ENCODE data around the gene MAJIN.

MAJIN gene

GRCh38 chr11:64994318-64994717 is 22.4 kb upstream of the MAJIN start:
- ATAC-seq (ENCODE audit: insufficient read depth, low read depth) (no peak), DNase-seq (no peak)
- no peak overlapping the region for H3K27ac ChIP-seq (ENCODE audit: low read length)
- no peaks in the 10 kb centered on the region for H3K79me2 ChIP-seq (ENCODE audit: insufficient read depth, low read length)
- H3K36me3 ChIP-seq (ENCODE audit: insufficient read depth, low read length), result no peaks in the 10 kb centered on the region
- no peaks in the 10 kb centered on the region for H3K27me3 ChIP-seq (ENCODE audit: insufficient read depth, low read length, poor library complexity)
- TF ChIP-seq CTCF (IDR thresholded peaks at IDR 0.05; ENCODE audit: borderline replicate concordance, extremely low read depth, low read length, poor library complexity, severe bottlenecking), result no peak
- TF ChIP-seq EZH2 (IDR thresholded peaks at IDR 0.05; ENCODE audit: borderline replicate concordance, low read depth, low read length, severe bottlenecking), result no peak
- H3K9me3 ChIP-seq (ENCODE audit: insufficient read depth, low read length, severe bottlenecking), result no peaks in the 10 kb centered on the region
- no peak overlapping the region for H3K9ac ChIP-seq (ENCODE audit: low read depth, low read length)
- H4K20me1 ChIP-seq (ENCODE audit: insufficient read depth, low read length), result no peaks in the 10 kb centered on the region
- no peak overlapping the region for H3K4me2 ChIP-seq (ENCODE audit: insufficient read depth, low read length)
- peaks cover 22% of the 10 kb centered on the region for H3K4me1 ChIP-seq (ENCODE audit: insufficient read depth, low read length)
- no peak overlapping the region for H3K4me3 ChIP-seq (ENCODE audit: low read depth in 1 of 2, low read length in 2 of 2)
- no peak overlapping the region for H2AFZ ChIP-seq (ENCODE audit: low read depth, low read length)

DNA sequence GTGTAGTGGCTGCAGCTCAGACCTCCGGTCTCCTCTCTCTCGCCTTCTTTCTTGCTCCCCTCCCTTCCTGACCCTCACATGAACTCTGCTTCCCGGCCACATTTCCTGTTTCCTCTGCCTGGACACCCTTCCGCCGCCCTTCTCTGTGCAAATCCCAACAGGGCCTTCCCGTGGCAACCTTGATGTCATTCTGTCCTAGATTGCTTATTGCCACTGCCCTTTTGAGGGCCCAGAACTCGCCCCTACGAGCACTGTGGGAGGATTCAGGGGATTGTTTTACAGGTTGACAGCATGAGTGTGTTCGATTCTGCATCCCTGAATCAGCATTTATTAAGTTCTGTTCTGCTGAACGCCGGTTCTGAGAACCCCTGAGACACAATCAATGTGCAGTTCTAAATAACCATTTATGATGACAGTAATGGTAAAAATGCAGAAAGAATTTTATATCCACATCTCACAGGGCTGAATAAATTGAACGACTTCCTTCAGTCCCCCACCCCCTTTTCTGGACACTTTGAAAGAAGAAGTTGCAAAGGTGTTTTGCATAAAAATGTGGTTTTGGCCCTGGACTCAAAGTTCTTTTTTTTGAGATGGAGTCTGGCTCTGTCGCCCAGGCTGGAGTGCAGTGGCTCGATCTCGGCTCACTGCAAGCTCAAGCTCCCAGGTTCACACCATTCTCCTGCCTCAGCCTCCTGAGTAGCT is 18.5 kb upstream of the MAJIN start:
- Histone ChIP-seq H4K20me1 (ENCODE audit: insufficient read depth, low read length) (no peaks in the 10 kb centered on the region), H3K9ac (ENCODE audit: low read depth, low read length) (no peak overlapping the region), H3K27me3 (ENCODE audit: insufficient read depth, low read length, poor library complexity) (peaks cover 3% of the 10 kb centered on the region), H3K4me3 (ENCODE audit: low read depth in 1 of 2, low read length in 2 of 2) (no peak overlapping the region), H3K4me1 (ENCODE audit: insufficient read depth, low read length) (no peaks in the 10 kb centered on the region), H3K79me2 (ENCODE audit: insufficient read depth, low read length) (no peaks in the 10 kb centered on the region), H3K27ac (ENCODE audit: low read length) (no peak overlapping the region), H2AFZ (ENCODE audit: low read depth, low read length) (no peak overlapping the region), H3K4me2 (ENCODE audit: insufficient read depth, low read length) (no peak overlapping the region), H3K36me3 (ENCODE audit: insufficient read depth, low read length) (no peaks in the 10 kb centered on the region), H3K9me3 (ENCODE audit: insufficient read depth, low read length, severe bottlenecking) (no peaks in the 10 kb centered on the region)
- no peak for TF ChIP-seq EZH2 (IDR thresholded peaks at IDR 0.05; ENCODE audit: borderline replicate concordance, low read depth, low read length, severe bottlenecking)
- no peak for TF ChIP-seq CTCF (IDR thresholded peaks at IDR 0.05; ENCODE audit: borderline replicate concordance, extremely low read depth, low read length, poor library complexity, severe bottlenecking)
- ATAC-seq (ENCODE audit: insufficient read depth, low read depth) (no peak), DNase-seq (no peak)

GRCh38 chr11:64989416-64989815 is 17.5 kb upstream of the MAJIN start:
- H3K27me3 ChIP-seq (ENCODE audit: insufficient read depth, low read length, poor library complexity), result peaks cover 3% of the 10 kb centered on the region
- H2AFZ ChIP-seq (ENCODE audit: low read depth, low read length), result no peak overlapping the region
- H3K4me3 ChIP-seq (ENCODE audit: low read depth in 1 of 2, low read length in 2 of 2), result no peak overlapping the region
- no peaks in the 10 kb centered on the region for H3K4me1 ChIP-seq (ENCODE audit: insufficient read depth, low read length)
- H3K36me3 ChIP-seq (ENCODE audit: insufficient read depth, low read length), result no peaks in the 10 kb centered on the region
- no peak overlapping the region for H3K4me2 ChIP-seq (ENCODE audit: insufficient read depth, low read length)
- no peak overlapping the region for H3K9ac ChIP-seq (ENCODE audit: low read depth, low read length)
- no peak overlapping the region for H3K27ac ChIP-seq (ENCODE audit: low read length)
- DNase-seq (no peak), ATAC-seq (ENCODE audit: insufficient read depth, low read depth) (no peak)
- no peaks in the 10 kb centered on the region for H3K79me2 ChIP-seq (ENCODE audit: insufficient read depth, low read length)
- H4K20me1 ChIP-seq (ENCODE audit: insufficient read depth, low read length), result no peaks in the 10 kb centered on the region
- H3K9me3 ChIP-seq (ENCODE audit: insufficient read depth, low read length, severe bottlenecking), result no peaks in the 10 kb centered on the region
- TF ChIP-seq CTCF (IDR thresholded peaks at IDR 0.05; ENCODE audit: borderline replicate concordance, extremely low read depth, low read length, poor library complexity, severe bottlenecking), result no peak
- TF ChIP-seq EZH2 (IDR thresholded peaks at IDR 0.05; ENCODE audit: borderline replicate concordance, low read depth, low read length, severe bottlenecking), result no peak

All from DND-41 (cell line).